ENCODE measurements around the gene CCDC9.

DNA sequence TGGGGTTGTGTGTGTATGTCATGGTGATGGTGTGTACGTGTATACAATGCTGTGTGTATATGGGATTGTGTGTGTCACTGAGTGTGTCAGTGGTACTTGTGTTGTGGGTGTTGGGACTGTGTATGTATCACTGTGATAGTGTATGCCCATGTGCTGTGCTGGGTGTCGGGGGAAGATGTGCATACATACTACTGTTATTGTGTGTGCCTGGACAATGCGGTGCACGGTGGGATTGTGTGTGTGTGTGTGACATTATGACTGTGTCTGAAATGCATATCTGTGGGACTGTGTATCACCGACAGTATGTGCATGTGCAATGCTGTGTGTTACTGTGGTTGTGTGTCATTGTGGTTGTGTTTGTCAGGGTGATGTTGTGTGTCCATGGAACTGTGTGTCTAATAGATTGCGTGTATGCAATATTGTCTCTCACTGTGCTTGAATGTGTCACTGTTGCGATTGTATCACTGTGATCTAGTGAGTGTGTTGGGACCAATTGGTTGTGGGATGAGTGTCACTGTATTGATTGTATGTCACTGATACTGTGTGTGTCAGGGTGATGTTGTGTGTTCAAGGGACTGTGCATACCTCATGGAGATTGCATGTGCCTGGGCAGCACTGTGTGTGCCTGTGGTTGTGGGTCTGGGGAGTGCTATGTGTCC is 14.3 kb upstream of the CCDC9 start:
- TF ChIP-seq, protein P1, sequence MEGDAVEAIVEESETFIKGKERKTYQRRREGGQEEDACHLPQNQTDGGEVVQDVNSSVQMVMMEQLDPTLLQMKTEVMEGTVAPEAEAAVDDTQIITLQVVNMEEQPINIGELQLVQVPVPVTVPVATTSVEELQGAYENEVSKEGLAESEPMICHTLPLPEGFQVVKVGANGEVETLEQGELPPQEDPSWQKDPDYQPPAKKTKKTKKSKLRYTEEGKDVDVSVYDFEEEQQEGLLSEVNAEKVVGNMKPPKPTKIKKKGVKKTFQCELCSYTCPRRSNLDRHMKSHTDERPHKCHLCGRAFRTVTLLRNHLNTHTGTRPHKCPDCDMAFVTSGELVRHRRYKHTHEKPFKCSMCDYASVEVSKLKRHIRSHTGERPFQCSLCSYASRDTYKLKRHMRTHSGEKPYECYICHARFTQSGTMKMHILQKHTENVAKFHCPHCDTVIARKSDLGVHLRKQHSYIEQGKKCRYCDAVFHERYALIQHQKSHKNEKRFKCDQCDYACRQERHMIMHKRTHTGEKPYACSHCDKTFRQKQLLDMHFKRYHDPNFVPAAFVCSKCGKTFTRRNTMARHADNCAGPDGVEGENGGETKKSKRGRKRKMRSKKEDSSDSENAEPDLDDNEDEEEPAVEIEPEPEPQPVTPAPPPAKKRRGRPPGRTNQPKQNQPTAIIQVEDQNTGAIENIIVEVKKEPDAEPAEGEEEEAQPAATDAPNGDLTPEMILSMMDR (IDR thresholded peaks at IDR 0.05 in 4 of 5, conservative IDR thresholded peaks at IDR 0.05 in 1 of 5), result no peak
- no peak for TF ChIP-seq POLR2A (IDR thresholded peaks at IDR 0.05)
